C4-2B (cell line): ENCODE data around the gene GNG3.

ENCODE experiments used
- ZFX ChIP-seq: fragments of 450-650 bp; IDR thresholded peaks from 2 replicates; pipeline ENCODE4 v1.6.1; 2017
- TF ChIP-seq, protein P1 (sequence below): fragments of 450-650 bp; conservative IDR thresholded peaks from 2 replicates; pipeline ENCODE4 v1.5.1; 2017; ENCODE audit warnings: mild to moderate bottlenecking

DNA sequence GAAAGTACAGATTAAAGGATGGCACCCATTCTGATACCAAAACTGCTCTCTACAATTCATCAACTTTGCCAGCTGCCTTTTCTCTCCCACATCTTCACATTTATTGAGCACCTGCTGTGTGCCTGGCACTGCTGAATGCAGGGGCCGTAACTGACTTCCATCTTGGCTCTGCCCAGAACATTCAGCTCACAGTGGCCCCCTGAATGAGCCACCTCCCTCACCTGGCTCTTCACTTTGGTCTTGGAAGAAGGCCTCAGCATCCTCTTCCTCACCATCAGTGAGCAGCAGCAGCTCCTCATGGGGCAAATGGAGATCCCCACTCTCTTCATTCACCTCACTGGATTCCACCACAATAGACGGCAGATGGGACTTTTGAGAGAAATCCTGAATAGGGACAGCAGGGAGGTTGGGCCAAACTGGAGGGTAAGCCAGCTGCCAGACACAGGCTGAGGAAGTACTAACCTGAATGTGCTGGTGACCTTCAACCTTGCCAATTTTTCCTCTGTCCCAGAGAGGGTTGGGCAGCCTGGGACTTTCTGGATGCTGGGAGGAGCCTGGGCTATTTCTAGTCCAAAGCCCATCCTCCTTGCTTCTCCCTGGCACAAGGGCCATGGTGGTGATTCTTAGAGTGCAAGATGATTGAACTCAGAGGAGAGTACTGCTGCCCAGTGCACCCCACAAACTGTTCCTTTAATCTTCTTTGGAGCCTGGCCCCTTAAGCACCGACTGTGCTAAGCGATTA, 37.9 kb upstream of the GNG3 start:
- TF ChIP-seq, protein P1, sequence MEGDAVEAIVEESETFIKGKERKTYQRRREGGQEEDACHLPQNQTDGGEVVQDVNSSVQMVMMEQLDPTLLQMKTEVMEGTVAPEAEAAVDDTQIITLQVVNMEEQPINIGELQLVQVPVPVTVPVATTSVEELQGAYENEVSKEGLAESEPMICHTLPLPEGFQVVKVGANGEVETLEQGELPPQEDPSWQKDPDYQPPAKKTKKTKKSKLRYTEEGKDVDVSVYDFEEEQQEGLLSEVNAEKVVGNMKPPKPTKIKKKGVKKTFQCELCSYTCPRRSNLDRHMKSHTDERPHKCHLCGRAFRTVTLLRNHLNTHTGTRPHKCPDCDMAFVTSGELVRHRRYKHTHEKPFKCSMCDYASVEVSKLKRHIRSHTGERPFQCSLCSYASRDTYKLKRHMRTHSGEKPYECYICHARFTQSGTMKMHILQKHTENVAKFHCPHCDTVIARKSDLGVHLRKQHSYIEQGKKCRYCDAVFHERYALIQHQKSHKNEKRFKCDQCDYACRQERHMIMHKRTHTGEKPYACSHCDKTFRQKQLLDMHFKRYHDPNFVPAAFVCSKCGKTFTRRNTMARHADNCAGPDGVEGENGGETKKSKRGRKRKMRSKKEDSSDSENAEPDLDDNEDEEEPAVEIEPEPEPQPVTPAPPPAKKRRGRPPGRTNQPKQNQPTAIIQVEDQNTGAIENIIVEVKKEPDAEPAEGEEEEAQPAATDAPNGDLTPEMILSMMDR = no peak
- TF ChIP-seq ZFX = no peak
